Stomach (tissue), 4 donors: ENCODE data around the gene HNRNPAB.

Source experiments
- EP300 ChIP-seq: sonication (generic); formaldehyde crosslinking; IDR thresholded peaks from one replicate; pipeline ENCODE4 v1.6.1; 2017; ENCODE audit warnings: antibody characterized with exemption
- POLR2A ChIP-seq, 4 donors: fragments of 450-650 bp; IDR thresholded peaks; one replicate each; pipeline ENCODE4 v1.6.1; 2016; ENCODE audit warnings: antibody characterized with exemption in 4 of 4, control low read depth in 2 of 4, mild to moderate bottlenecking in 1 of 4, moderate library complexity in 1 of 4
- POLR2AphosphoS5 ChIP-seq, 3 donors: sonication (generic); formaldehyde crosslinking; IDR thresholded peaks; one replicate each; pipeline ENCODE4 v1.6.1; 2016; ENCODE audit warnings: antibody characterized with exemption in 3 of 3
- TF ChIP-seq, protein P1 (sequence below), 7 experiments: fragments of 450-650 bp in 4 of 7; fragments of 200-600 bp in 3 of 7; sonication (generic) in 3 of 7; IDR thresholded peaks; one replicate each; pipeline ENCODE4 v1.5.1; 2016 to 2019; ENCODE audit warnings: antibody characterized with exemption in 7 of 7, control low read depth in 2 of 7, mild to moderate bottlenecking in 1 of 7

- TF ChIP-seq, protein P1, sequence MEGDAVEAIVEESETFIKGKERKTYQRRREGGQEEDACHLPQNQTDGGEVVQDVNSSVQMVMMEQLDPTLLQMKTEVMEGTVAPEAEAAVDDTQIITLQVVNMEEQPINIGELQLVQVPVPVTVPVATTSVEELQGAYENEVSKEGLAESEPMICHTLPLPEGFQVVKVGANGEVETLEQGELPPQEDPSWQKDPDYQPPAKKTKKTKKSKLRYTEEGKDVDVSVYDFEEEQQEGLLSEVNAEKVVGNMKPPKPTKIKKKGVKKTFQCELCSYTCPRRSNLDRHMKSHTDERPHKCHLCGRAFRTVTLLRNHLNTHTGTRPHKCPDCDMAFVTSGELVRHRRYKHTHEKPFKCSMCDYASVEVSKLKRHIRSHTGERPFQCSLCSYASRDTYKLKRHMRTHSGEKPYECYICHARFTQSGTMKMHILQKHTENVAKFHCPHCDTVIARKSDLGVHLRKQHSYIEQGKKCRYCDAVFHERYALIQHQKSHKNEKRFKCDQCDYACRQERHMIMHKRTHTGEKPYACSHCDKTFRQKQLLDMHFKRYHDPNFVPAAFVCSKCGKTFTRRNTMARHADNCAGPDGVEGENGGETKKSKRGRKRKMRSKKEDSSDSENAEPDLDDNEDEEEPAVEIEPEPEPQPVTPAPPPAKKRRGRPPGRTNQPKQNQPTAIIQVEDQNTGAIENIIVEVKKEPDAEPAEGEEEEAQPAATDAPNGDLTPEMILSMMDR (IDR thresholded peaks at IDR 0.05), result no peak
- TF ChIP-seq POLR2A (IDR thresholded peaks at IDR 0.05) (no peak), POLR2AphosphoS5 (IDR thresholded peaks at IDR 0.05) (no peak), EP300 (no peak)
Measured at GRCh38 chr5:178227138-178227659, 22.9 kb downstream of the HNRNPAB start.
